HG02885 (cell line): ENCODE results near the gene CLEC17A.
"Not testable (repeated sequence)": the region's sequence is repeated elsewhere in the genome, so short reads cannot be mapped to it uniquely, and the experiment has no call there.

Experiments used
- ATAC-seq: cut with Tn5 transposase; IDR thresholded peaks from one replicate; pipeline ENCODE4 v1.9.1; 2021; ENCODE audit warnings: mild to moderate bottlenecking; ENCODE audit not compliant: unreplicated experiment, poor library complexity

The CLEC17A gene, protein sequence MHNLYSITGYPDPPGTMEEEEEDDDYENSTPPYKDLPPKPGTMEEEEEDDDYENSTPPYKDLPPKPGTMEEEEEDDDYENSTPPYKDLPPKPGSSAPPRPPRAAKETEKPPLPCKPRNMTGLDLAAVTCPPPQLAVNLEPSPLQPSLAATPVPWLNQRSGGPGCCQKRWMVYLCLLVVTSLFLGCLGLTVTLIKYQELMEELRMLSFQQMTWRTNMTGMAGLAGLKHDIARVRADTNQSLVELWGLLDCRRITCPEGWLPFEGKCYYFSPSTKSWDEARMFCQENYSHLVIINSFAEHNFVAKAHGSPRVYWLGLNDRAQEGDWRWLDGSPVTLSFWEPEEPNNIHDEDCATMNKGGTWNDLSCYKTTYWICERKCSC

DNA sequence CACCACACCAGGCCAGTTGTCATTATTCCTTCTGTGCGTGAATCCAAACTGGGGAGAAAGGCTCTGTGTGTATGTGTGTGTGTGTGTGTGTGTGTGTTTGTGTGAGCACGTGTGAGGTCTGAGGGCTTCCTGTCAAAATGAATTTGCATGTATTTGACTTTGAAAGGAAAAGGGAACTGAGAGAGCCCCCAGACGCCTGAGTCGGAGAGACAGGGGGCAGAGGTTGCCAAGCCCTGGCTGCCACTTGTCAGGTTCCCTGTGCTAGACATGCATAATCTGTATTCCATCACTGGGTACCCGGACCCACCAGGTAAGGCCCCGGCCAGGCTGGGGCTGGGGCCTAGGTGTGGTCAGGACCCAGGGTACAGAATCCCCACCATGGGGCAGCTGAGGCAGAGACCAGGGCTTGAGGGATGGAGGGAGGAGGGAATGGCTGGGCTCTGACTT lies at the start of gene CLEC17A:
CLEC17A (plus strand) TSS at position 191 of the 447 bp plus-strand sequence; CDS start at position 268, 77 bp downstream.
- no peak for ATAC-seq

DNA sequence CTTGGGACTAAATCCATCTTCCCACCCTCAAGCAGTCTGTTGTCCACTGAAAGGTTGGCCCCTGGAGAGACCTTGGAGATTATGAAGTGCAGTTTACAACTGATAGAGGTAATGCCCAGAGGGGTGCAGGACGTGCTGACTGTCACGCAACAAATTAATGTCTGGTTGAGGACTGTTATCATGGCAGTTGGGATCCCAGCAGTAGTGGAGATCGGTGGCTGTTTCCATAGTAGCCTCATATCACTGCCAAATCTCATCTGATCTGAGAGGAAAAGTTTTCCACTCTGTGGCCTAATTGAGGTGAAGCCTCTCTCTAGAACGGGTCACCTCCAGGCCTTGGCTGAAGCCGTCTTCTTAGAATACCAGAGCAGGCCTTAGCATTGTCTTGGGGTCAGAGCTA lies 49.4 kb upstream of the CLEC17A start:
- no peak for ATAC-seq

DNA sequence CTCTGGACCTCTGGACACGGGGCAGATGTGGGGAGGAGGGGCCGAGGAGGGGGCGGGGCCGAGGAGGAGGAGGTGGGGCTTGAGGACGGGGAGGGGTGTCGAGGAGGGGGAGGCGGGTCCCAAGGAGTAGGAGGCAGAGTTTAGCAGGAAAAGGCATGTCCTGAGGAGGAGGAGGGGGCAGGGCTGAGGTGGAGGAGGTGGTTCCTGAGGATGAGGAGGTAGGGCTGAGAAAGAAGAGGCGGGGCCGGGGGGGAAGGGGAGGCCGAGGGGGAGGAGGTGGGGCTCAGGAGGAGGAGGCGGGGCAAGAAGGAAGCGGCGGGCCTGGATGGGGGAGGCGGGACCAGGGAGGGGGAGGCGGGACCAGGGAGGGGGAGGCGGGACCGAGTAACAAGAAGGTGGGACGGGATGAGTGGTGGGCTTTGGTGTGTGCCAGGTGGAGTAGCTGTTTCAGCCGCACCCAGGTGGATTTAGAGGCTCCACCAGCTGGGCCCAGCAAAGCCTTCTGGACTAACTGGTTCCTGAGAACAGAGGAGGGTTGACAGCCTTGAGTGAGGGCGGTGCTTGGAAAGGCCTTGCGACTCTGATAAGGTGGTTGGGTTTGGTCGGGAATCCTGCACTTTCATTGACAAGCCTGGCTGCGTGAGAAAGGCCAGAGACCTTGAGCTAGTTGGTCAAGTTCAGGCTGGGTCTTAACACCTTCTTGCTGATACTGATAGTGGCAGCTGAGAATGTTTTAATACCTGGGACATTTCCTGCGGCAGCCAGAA lies 45.8 kb upstream of the CLEC17A start:
- no peak for ATAC-seq

DNA sequence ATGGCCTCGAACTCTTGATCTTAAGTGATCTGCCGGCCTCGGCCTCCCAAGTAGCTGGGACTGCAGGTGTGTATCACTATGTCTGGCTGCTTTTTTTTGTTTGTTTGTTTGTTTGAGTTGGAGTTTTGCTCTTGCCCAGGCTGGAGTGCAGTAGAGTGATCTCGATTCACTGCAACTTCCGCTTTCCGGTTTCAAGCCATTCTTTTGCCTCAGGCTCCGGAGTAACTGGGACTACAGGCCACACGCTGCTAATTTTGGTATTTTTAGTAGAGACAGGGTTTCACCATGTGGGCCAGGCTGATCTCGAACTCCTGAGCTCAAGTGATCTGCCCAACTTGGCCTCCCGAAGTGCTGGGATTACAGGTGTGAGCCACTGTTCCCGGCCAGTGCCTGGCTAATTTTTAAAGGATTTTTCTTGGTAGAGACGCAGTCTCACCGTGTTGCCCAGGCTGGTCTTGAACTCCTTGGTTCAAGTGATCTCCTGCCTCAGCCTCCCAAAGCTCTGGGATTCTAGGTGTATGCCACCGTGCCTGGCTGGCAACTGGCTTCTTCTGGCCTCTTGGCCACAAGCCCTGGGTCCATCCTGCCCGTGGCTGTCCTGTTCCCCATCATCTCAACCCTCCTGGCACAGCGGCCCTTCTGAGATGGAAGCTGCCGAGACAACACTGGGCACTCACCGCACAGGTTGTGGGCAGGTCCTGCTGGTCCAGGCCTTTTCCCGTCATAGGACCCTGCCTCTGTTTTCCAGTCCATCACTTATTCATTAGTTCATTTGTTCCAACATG lies 42.0 kb upstream of the CLEC17A start:
- no peak for ATAC-seq

DNA sequence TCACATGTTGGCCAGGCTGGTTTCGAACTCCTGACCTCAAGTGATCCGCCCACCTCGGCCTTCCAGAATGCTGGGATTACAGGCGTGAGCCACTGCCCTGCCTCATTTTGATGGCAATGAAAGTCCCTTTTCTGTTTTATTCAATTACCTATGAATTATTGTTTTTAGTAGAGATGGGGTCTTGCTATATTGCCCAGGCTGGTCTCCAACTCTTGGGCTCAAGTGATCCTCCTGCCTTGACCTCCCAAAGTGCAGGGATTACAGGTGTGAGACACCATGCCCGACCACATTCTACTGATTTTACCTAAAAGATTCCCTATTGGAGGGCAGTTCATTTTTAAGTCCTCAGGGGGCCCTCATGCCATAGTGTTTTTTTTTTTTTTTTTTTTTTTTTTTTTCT lies 40.9 kb upstream of the CLEC17A start:
- ATAC-seq: not testable (repeated sequence)

DNA sequence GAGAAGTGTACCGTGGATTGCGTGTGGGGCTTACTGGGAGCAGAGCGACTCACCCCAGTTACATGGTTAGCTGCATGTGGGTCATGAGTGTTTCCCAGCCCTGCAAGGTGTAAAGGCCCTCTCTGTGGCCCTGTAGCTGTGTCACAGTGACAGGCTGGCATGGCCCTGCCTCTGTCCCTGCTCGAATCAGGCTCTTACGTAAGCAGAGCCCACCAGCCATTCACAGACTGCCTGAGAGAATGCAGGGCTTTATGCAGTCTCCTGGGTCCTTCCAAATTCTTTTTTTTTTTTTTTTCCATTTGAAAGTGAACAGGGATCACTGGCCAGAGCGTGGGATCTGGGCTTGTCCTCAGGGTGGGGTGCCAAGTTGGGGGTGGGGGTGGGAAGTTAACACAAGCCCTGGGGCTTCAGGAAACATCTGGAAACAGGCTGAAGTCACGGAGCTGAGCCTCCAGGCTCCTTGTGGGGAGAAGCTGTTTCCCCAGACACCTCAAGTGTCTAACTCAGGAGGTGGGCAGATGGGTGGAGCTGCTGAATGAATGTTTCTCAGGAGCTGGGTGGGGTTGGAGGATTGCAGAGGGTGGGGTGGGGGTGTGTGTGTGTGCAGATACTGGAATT lies 40.1 kb upstream of the CLEC17A start:
- ATAC-seq: no peak

DNA sequence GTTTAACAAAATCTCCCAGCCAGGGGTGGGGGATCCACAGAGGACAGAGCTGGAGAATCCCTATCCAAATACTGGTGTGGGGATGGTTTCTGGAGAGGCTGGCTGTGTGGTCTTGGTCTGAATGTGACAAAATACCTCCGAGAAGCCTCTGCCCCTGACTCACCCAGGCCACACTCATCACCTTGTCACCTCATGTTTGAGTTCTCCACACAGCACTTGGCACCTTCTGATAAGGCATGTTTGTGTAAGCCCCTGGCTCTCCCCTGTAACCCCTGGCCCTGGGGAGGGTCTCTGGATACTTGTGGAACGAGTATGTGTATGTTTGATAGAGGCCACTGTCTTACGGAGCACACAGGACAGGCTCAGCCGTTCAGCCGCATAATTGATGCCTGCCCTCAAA lies 38.8 kb upstream of the CLEC17A start:
- ATAC-seq: no peak

DNA sequence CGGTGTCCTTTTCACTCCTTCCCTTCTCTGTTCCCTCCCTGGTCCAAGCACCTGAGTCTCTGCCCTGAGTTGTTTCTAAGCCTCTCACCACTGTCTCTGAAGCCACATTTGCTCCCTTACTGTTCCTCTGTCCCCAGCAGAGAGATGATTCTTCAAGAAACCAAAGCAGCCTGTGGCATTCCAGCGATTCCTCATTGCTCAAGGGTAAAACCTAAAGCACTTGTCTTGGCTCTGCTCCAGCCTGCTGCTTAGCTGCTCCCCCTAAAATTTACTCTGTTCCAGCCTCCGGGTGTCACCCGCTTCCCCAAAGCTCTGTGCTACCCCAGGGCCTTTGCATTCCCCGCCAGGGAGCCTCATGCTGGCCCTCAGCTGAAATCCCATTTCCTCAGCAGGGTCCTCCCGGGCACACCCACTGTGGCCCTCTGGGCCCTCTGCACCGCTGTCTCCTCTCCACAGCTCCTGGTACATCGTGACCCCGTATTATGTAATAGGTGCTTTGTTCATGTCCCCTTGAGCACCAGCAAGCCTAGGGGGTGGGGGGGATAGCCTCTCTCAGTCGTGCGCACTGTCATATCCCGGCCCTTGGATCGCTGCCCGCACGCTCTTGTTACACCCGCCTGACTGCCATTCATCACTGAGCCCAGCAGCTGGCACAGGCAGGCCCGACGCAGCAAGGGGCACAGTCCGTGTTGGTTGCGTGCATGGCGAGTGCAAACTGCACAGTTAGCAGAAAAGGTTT lies 37.7 kb upstream of the CLEC17A start:
- no peak for ATAC-seq

DNA sequence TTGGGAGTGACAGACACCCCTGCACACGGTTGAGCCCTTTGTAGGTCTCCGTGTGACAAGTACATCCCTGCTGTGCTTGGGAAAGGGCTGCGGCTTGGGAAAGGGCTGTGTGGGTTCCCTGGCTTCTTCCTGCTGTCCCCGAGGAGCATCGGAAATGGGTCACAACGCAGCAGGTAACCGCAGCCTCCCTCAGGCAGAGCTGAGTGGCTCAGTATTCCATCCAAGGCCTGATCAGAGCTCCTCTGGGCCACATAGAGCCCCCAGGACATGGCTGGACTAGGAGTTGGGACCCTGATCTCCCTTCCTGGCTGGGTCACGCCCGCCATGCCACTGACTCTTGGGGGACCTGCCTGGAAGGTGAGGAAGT lies 37.2 kb upstream of the CLEC17A start:
- ATAC-seq: no peak

DNA sequence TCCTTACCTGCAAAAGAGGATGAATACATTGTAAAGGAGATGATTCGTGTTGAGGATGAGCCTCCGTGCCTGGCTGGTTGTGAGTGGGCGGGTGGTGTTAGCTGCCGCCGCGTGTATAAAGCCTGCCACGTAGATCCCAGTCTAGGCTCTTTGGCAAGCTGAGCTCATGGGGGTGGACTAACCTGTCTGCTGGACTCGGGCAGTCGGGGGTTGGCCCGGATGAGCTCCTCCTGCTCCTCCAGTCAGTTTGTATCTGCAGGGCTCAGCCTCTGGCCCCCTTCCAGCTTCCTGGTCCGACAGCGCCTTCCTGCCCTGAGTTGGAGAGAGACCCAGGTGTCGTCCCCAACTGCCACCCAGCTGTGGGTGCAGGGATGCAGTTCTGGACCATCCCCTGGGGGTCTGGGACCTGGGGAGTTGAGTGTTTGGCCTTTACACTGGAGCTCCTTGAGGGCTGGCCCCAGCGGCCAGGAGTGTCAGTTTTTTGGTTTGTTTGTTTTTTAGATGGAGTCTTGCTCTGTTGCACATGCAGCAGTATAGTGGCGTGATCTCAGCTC lies 32.6 kb upstream of the CLEC17A start:
- no peak for ATAC-seq

DNA sequence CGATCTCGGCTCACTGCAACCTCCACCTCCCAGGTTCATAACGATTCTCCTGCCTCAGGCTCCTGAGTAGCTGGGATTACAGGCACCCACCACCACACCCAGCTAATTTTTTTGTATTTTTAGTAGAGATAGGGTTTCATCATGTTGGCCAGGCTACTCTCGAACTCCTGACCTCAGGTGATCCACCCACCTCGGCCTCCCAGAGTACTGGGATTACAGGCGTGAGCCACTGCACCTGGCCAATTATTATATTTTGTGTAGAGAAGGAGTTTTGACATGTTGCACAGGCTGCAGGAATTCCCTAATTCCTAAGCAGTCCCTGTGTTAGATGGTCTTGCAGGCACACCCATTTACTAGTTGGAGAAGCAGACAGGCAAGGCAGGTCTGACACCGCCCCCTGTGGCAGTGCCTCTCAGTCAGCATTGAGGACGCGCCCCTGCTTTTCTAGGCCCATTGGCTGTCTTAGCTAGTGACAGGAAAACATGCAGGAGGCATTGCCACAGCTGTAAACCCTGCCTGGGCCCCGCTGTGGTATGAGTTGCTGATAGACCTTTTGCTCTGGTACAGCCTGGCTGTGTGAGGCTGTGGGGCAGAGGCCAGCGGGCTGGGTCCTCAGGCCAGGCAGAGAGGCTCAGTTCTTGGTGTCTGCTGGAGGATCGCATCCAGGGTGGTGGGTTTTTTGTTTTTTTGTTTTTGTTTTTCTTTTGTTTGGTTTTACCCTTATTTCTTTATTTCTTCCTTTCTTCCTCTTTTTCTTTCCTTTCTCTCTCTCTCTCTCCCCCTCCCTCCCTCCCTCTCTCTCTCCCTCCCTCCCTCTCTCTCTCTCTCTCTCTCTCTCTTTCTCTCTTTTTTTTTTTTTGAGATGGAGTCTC lies 31.5 kb upstream of the CLEC17A start:
- ATAC-seq: not testable (repeated sequence)

DNA sequence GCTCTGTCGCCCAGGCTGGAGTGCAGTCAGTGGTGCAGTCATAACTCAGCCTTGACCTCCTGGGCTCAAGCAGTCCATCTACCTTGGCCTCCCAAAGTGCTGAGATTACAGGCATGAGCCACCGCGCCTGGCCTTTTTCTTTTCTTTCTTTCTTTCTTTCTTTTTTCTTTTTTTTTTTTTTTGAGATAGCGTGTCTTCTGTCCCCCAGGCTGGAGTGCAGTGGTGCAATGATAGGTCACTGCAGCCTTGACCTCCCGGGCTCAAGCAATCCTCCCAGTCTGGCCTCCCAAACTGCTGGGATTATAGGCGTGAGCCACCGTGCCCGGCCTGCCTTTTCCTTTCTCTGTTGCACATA lies 30.9 kb upstream of the CLEC17A start:
- ATAC-seq: not testable (repeated sequence)

DNA sequence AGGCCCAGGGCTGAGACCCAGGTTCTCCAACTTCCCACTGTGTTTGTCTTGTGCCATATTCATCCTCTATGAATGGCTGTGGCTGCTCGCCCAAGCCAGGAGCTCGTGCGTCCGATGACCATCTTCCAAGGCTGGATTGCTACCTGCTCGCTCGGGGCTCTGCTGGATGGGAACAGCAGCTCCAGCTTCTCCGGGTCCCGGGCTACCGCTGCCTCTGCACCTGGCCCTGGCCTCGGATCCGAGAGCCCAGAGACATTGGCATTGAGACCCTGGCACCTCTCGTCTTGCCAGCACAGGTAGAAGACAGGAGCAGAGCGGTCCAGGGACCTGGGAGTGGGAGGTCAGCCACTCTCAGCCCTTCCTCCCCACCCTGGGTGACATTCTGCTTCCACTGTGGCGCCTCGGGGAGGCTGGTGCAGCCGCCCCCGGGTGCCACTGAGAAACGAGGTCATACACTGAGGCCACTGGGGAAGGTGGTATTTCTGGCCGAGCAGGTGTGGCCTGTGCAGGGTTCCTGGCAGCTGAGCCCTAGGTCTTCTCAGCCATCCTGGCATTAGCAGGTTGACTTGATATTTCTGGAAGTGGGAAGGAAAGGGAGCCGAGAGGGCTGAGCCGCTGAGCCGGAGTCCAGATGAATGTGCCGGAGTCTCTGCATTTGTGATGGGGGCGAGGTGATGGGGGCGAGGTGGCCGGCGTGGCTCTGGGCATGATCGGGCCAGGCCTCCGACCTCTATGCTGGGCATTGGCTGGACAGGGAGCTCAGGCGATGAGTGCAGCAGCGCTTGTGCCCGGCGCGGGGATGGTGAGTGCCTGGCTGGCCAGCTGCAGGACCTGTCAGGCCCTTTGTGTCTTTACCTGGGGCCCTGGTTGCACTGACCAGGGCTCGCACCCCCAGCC lies 29.6 kb upstream of the CLEC17A start:
- ATAC-seq: no peak

DNA sequence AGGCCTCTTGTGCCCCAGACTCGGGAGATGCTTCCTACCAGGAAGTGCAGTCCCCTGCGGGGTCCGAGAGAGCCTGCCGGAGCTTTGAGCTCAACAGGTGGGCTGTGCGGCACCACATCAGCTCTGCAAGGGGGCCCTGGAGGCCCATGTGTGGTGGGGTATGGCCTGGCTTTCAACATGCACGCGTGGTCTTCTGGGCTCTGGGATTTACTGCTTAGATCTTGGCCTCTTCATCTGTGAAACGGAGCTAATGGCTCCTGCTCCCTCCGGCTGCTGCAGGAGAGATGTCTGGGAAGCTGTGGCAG lies 29.0 kb upstream of the CLEC17A start:
- no peak for ATAC-seq

DNA sequence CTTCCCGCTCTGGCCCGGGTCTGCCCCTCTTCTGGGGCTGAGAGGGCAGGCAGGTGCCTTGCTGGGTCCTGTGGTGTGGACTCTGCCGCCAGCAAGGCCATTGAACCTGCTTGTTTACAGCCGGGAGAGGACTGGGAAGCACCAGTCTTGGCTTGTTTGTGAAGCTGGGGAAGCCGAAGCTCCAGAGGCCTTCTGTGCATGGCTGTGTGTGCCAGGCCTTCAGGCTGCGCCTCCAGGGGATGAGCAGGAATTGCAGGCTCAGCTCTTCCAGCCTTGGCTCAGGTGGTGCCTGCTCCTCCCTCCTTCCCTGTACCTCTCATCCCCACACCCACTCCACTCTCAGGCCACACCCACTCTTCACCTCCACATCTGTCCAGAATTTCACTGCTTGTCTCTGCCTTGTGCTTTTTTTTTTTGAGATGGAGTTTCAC lies 28.5 kb upstream of the CLEC17A start:
- no peak for ATAC-seq

DNA sequence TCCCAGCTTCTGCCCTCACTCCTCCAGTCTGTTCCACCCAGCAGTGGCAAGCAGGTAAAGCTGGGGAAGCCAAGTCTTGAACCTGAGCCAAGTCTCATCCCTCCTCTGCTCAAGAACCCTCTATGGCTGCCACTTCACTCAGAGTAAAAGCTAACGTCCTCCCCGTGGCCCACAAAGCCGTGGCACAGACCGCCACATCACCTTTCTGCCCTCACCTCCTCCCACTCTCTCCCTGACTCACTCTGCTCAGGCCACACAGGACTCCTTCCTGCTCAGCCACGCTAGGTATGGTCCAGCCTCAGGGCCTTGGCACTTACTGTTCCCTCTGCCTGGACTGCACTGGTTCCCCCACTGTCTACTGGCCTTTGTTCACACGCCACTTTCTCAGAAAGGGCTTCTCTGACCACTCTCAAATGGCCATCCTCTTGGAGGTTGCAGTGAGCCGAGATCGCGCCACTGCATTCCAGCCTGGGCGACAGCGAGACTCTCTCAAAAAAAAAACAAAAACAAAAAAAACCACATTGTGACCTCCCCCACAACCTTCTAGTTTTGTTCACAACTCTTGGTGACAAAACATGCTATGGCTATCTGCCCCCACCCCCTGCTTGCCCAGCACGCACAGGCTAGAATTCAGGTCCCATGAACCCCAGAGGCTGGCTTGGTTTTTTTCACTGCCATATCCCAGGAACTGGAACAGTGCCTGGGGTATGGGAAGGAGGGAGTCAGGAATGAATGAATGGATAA lies 26.8 kb upstream of the CLEC17A start:
- ATAC-seq: no peak

DNA sequence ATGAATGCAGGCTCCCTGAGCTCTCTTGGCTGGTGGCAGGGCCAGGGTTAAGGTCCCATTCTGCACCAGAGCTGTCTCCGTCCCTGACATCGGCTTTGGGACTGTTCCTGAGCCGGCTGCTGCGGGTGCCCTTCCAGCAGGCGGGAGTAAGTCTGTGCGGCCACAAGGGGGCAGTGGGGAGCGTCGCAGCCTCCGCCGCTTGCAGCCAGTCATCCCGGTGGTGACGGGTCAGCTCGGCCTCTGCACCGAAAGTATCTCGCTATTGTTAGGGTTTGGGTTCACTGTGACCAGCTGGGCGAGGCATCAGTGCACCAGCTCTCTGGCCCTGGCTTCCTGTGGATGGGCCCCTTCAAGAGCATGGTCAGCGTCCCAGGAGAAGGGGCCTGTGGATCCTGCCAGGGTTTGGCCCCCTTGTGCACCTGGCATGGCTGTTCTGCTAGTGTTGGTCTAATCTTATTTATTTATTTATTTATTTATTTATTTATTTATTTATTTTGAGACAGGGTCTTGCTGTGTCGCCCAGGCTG lies 26.2 kb upstream of the CLEC17A start:
- ATAC-seq: no peak
